Transverse colon (tissue), 4 donors: ENCODE data around the gene SPIRE1. TPM values are rescaled to one million over a fixed set of nuclear protein-coding genes. Genes with fewer than 3 reads are reported as not detected.

Experiments used
- DNase-seq: peaks from one replicate; pipeline ENCODE4 v3.0.0-alpha.2; 2019
- H3K27ac ChIP-seq, 4 donors: fragments of 200-600 bp; sonication (generic); 2 replicates each; pipeline ENCODE4 v1.5.1; 2016 to 2018; ENCODE audit warnings: inconsistent platforms in 4 of 4
- H3K27me3 ChIP-seq: fragments of 200-600 bp; sonication (generic); 2 replicates; pipeline ENCODE4 v1.5.1; 2017; ENCODE audit warnings: inconsistent platforms
- H3K36me3 ChIP-seq, 4 donors: fragments of 200-600 bp; sonication (generic); 2 replicates each; pipeline ENCODE4 v1.5.1; 2017 to 2019; ENCODE audit warnings: inconsistent platforms in 4 of 4
- H3K4me1 ChIP-seq, 4 donors: fragments of 200-600 bp; sonication (generic); 2 replicates each; pipeline ENCODE4 v1.5.1; 2017 to 2020; ENCODE audit warnings: inconsistent platforms in 4 of 4
- H3K4me3 ChIP-seq, 4 donors: fragments of 200-600 bp; sonication (generic); 1 replicate in 1 of 4; 2 replicates in 3 of 4; pipeline versions ENCODE4 v1.5.1 to v1.6.1; 2017 to 2019; ENCODE audit warnings: inconsistent platforms in 4 of 4
- H3K9me3 ChIP-seq, 2 donors: fragments of 200-600 bp; sonication (generic); 2 replicates each; pipeline ENCODE4 v1.5.1; 2017 to 2019; ENCODE audit warnings: inconsistent platforms in 2 of 2
- EP300 ChIP-seq: sonication (generic); formaldehyde crosslinking; IDR thresholded peaks from one replicate; pipeline ENCODE4 v1.6.1; 2017; ENCODE audit warnings: antibody characterized with exemption, low read depth
- POLR2A ChIP-seq: fragments of 450-650 bp; IDR thresholded peaks from one replicate; pipeline ENCODE4 v1.6.1; 2016; ENCODE audit warnings: antibody characterized with exemption, mild to moderate bottlenecking, moderate library complexity
- POLR2AphosphoS5 ChIP-seq, 3 donors: sonication (generic); formaldehyde crosslinking; IDR thresholded peaks; one replicate each; pipeline ENCODE4 v1.6.1; 2016; ENCODE audit warnings: antibody characterized with exemption in 3 of 3
- WGBS, 2 donors: methylation state at CpG; one replicate each; pipeline ENCODE4 v1.1.5; 2018; ENCODE audit warnings: low coverage in 1 of 2; 5-methylcytosine and 5-hydroxymethylcytosine counted together
- in situ Hi-C, 4 donors: fragments of 200-750 bp; cut with MboI; loops; one replicate each; pipeline versions ENCODE4 v1.15.0 to v1.15.1; 2017; ENCODE audit warnings: low sequenced_read_pairs in 3 of 4, low pct_ligation_motif_present in 1 of 4, low pct_unique_long_range_greater_than_20kb in 1 of 4
- intact Hi-C: fragments of 100-400 bp; cut with DNase I; formaldehyde crosslinking; loops from one replicate; pipeline ENCODE4 v1.15.1; 2023; ENCODE audit warnings: low total_unique reads
- total RNA-seq, 4 donors: library from RNA; depleted of rRNA; stranded (reverse); fragments of >200 nt; gene quantifications; one replicate each; pipeline ENCODE4 v1.1.0, GENCODE V29; 2016
- TF ChIP-seq, protein P1 (sequence below), 5 experiments: fragments of 200-600 bp in 3 of 5; fragments of 450-650 bp in 2 of 5; sonication (generic) in 3 of 5; IDR thresholded peaks; 1 replicate in 2 of 5; 2 replicates in 3 of 5; pipeline ENCODE4 v1.5.1; 2016 to 2017; ENCODE audit warnings: antibody characterized with exemption in 5 of 5, inconsistent platforms in 3 of 5, mild to moderate bottlenecking in 2 of 5, moderate library complexity in 1 of 5

The SPIRE1 gene
- total RNA-seq, 4 donors from 2014 or later = 6.0 to 7.8 (median 6.8) TPM

DNA sequence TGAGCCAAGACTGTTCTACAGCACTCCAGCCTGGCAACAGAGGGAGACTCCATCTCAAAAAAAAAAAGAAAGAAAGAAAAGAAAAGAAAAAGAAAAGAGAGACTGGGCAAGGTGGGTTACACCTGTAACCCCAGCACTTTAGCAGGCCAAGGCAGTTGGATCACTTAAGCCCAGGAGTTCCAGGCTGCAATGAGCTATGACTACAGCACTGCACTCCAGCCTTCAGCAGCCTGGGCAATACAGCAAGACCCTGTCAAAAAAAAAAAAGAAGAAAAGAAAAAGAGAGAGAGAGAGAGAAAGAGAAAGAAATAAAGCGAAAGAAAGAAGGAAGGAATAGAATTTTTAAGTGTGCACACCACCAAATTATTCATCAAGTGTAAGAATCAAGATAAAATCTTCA lies 2.9 kb downstream of the SPIRE1 start:
- H3K4me3 ChIP-seq = no peak overlapping the region
- H3K36me3 ChIP-seq = no peaks in the 10 kb centered on the region
- H3K9me3 ChIP-seq = no peaks in the 10 kb centered on the region
- in situ Hi-C loops = loop anchor here in 1 of 4 donors (10.0 kb wide), 1 partner anchor 260 kb away; no protein-coding TSS in a partner anchor
- H3K4me1 ChIP-seq = peaks cover 0 to 22% (median 12%) of the 10 kb centered on the region in 4 donors
- peaks cover 15% of the 10 kb centered on the region for H3K27me3 ChIP-seq
- H3K27ac ChIP-seq = no peak overlapping the region
- DNase-seq = no peak
- 85 to 100% methylated on average over 1 of the region's 1 CpG for whole genome bisulfite sequencing, 2 donors
- intact Hi-C loops = no loop called here
- TF ChIP-seq, protein P1, sequence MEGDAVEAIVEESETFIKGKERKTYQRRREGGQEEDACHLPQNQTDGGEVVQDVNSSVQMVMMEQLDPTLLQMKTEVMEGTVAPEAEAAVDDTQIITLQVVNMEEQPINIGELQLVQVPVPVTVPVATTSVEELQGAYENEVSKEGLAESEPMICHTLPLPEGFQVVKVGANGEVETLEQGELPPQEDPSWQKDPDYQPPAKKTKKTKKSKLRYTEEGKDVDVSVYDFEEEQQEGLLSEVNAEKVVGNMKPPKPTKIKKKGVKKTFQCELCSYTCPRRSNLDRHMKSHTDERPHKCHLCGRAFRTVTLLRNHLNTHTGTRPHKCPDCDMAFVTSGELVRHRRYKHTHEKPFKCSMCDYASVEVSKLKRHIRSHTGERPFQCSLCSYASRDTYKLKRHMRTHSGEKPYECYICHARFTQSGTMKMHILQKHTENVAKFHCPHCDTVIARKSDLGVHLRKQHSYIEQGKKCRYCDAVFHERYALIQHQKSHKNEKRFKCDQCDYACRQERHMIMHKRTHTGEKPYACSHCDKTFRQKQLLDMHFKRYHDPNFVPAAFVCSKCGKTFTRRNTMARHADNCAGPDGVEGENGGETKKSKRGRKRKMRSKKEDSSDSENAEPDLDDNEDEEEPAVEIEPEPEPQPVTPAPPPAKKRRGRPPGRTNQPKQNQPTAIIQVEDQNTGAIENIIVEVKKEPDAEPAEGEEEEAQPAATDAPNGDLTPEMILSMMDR (IDR thresholded peaks at IDR 0.05) = no peak
- no peak for TF ChIP-seq POLR2A
- TF ChIP-seq EP300 = no peak
- TF ChIP-seq POLR2AphosphoS5 (IDR thresholded peaks at IDR 0.05) = no peak

GRCh38 chr18:12652861-12653401 lies 5.0 kb downstream of the SPIRE1 start:
- H3K4me3 ChIP-seq = no peak overlapping the region
- H3K36me3 ChIP-seq = no peaks in the 10 kb centered on the region
- in situ Hi-C loops = loop anchor here in 1 of 4 donors (10.0 kb wide), 1 partner anchor 258 kb away; no protein-coding TSS in a partner anchor
- intact Hi-C loops = no loop called here
- 29 to 70% methylated on average over 1 to 3 of the region's 3 CpGs for WGBS, 2 donors
- H3K27ac ChIP-seq = no peak overlapping the region
- H3K9me3 ChIP-seq = no peaks in the 10 kb centered on the region
- TF ChIP-seq, protein P1 (IDR thresholded peaks at IDR 0.05) = no peak
- TF ChIP-seq POLR2AphosphoS5 (IDR thresholded peaks at IDR 0.05) = no peak
- no peak for TF ChIP-seq POLR2A
- TF ChIP-seq EP300 = no peak
- H3K27me3 ChIP-seq = peaks cover 15% of the 10 kb centered on the region
- peaks cover 0 to 18% (median 12%) of the 10 kb centered on the region in 4 donors for H3K4me1 ChIP-seq
- DNase-seq = no peak

DNA sequence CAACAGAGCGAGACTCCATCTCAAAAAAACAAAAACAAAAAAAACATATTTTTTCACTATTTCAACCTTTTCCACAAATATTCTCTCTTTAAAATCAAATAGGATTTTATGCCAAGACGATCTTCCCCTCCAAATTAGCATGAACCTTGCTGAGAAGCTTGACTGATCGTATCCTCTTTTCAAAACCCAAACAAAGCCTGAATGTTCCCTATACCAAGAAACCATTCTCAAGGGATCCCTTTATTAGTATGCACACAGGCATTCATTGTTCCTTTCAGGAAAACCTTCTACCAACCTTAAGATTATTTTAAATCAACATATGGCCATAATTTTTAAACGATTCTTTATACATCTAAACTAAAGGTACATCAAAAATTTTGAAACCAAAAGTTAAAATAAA lies 6.3 kb downstream of the SPIRE1 start:
- Histone ChIP-seq H3K27me3 (peaks cover 15% of the 10 kb centered on the region), H3K9me3 (no peaks in the 10 kb centered on the region), H3K27ac (no peak overlapping the region), H3K36me3 (no peaks in the 10 kb centered on the region), H3K4me1 (peaks cover 0 to 12% (median 5%) of the 10 kb centered on the region in 4 donors), H3K4me3 (no peak overlapping the region)
- WGBS, 2 donors = 74 to 80% methylated on average over 4 of the region's 4 CpGs
- TF ChIP-seq, protein P1 (IDR thresholded peaks at IDR 0.05) = no peak
- TF ChIP-seq EP300 (no peak), POLR2AphosphoS5 (IDR thresholded peaks at IDR 0.05) (no peak), POLR2A (no peak)
- in situ Hi-C loops = loop anchor here in 1 of 4 donors (10.0 kb wide), 1 partner anchor 257 kb away; no protein-coding TSS in a partner anchor
- intact Hi-C loops = no loop called here
- DNase-seq = no peak

- DNase-seq = no peak
- 85 to 90% methylated on average over 3 of the region's 3 CpGs for WGBS, 2 donors
- in situ Hi-C loops (no loop called here), intact Hi-C loops (no loop called here)
- Histone ChIP-seq H3K4me3 (no peak overlapping the region), H3K9me3 (no peaks in the 10 kb centered on the region), H3K27me3 (no peaks in the 10 kb centered on the region), H3K36me3 (no peaks in the 10 kb centered on the region), H3K4me1 (peaks cover 0 to 10% (median 0%) of the 10 kb centered on the region in 4 donors), H3K27ac (no peak overlapping the region)
- no peak for TF ChIP-seq POLR2A
These were observed 10.1 kb downstream of the SPIRE1 start for GRCh38 chr18:12647773-12648172.

- H3K27ac ChIP-seq = no peak overlapping the region
- H3K27me3 ChIP-seq = no peaks in the 10 kb centered on the region
- in situ Hi-C loops = no loop called here
- H3K36me3 ChIP-seq = no peaks in the 10 kb centered on the region
- H3K4me1 ChIP-seq = peaks cover 0 to 10% (median 0%) of the 10 kb centered on the region in 4 donors
- no peak overlapping the region for H3K4me3 ChIP-seq
- 61 to 80% methylated on average over 4 to 10 of the region's 10 CpGs for WGBS, 2 donors
- intact Hi-C loops = no loop called here
- H3K9me3 ChIP-seq = no peaks in the 10 kb centered on the region
- DNase-seq = no peak
- TF ChIP-seq POLR2A = no peak
- TF ChIP-seq, protein P1 (IDR thresholded peaks at IDR 0.05) = no peak
These were observed 12.1 kb downstream of the SPIRE1 start for GRCh38 chr18:12645751-12646203.
